K562 (cell line): ENCODE results near the gene TMEM108. TPM values are rescaled to one million over a fixed set of nuclear protein-coding genes. Genes with fewer than 3 reads are reported as not detected.

Experiments
- ATAC-seq: fragments of 200-7000 bp; cut with Tn5 transposase; 3 replicates; pipeline ENCODE4 v1.9.1; 2020; ENCODE audit warnings: moderate library complexity
- BruUV-seq: library from RNA; stranded (reverse); fragments of 400-500 nt; replicated peaks from 2 replicates; lab custom pipeline; 2021; lab: Mats Ljungman, UMichigan
- CTCF ChIA-PET: fragments of 300-600 bp; formaldehyde crosslinking; extraction: SDS; loops from one replicate; lab custom pipeline; 2021; ENCODE audit warnings: low intra/inter-chr PET ratio; lab: Yijun Ruan, JAX
- POLR2A ChIA-PET: fragments of 300-600, 350-650 bp; sonication (Branson Sonifier 250); formaldehyde crosslinking; extraction: SDS; loops from one replicate; lab custom pipeline; 2021; ENCODE audit warnings: antibody characterized with exemption, inconsistent platforms; lab: Yijun Ruan, JAX
- DNase-seq, 4 experiments: peaks; one replicate each; pipeline versions ENCODE4 v3.0.0 to v3.0.0-alpha.2; 2011 to 2018; ENCODE audit warnings: low spot score in 3 of 4, mixed read lengths in 3 of 4; ENCODE audit errors: extremely low read depth in 1 of 4
- FAIRE-seq: peaks from 2 replicates; lab custom pipeline; 2011; peaks lifted over from hg19 to GRCh38; lab: Jason Lieb, UNC
- H2AFZ ChIP-seq: 2 replicates; pipeline ENCODE4 v1.6.0; 2011; ENCODE audit warnings: low read depth, low read length, control low read depth, inconsistent platforms
- H3K27ac ChIP-seq: fragments of 200-600 bp; 3 replicates; pipeline ENCODE4 v1.8.0; 2011; ENCODE audit warnings: low read depth, mild to moderate bottlenecking, control low read depth, inconsistent platforms, low read length, moderate library complexity, mixed read lengths; ENCODE audit errors: extremely low read depth
- H3K27me3 ChIP-seq, 2 experiments: fragments of 300-600 bp in 1 of 2; 2 replicates in 1 of 2; 3 replicates in 1 of 2; pipeline versions ENCODE4 v1.6.0 to v1.8.0; 2011; ENCODE audit warnings: inconsistent platforms in 2 of 2, low read length in 2 of 2, mild to moderate bottlenecking in 1 of 2, mixed read lengths in 1 of 2, moderate library complexity in 1 of 2; ENCODE audit not compliant: control insufficient read depth in 2 of 2, insufficient read depth in 2 of 2
- H3K36me3 ChIP-seq: fragments of 300-600 bp; 3 replicates; pipeline ENCODE4 v1.8.0; 2011; ENCODE audit warnings: mild to moderate bottlenecking, low read length, inconsistent platforms; ENCODE audit not compliant: control insufficient read depth, insufficient read depth
- H3K4me1 ChIP-seq, 2 experiments: fragments of 200-600 bp in 1 of 2; replicated peaks in 1 of 2; 2 replicates in 1 of 2; 3 replicates in 1 of 2; pipeline versions ENCODE4 v1.5.1 to v1.8.0; 2011; ENCODE audit warnings: inconsistent platforms in 2 of 2, low read length in 2 of 2, mild to moderate bottlenecking in 1 of 2, mixed read lengths in 1 of 2, moderate library complexity in 1 of 2; ENCODE audit not compliant: control insufficient read depth in 2 of 2, insufficient read depth in 2 of 2
- H3K4me2 ChIP-seq: 2 replicates; pipeline ENCODE4 v1.6.1; 2011; ENCODE audit warnings: low read length, control low read depth, inconsistent platforms, mixed read lengths; ENCODE audit not compliant: insufficient read depth
- H3K4me3 ChIP-seq: fragments of 200-600 bp; sonication (generic), shearing (Covaris generic); 2 replicates; pipeline ENCODE4 v1.5.1; 2016; ENCODE audit warnings: control low read depth, inconsistent platforms
- H3K79me2 ChIP-seq: fragments of 200-600 bp; 3 replicates; pipeline ENCODE4 v1.8.0; 2011; ENCODE audit warnings: low read length, inconsistent platforms; ENCODE audit not compliant: control insufficient read depth, insufficient read depth
- H3K9ac ChIP-seq, 2 experiments: 2 replicates each; pipeline versions ENCODE4 v1.6.0 to v1.6.1; 2011; ENCODE audit warnings: low read depth in 2 of 2, low read length in 2 of 2, control low read depth in 1 of 2, inconsistent platforms in 1 of 2, mild to moderate bottlenecking in 1 of 2, mixed read lengths in 1 of 2; ENCODE audit not compliant: insufficient read depth in 1 of 2
- H3K9me1 ChIP-seq: one replicate; pipeline ENCODE4 v1.6.0; 2011; ENCODE audit warnings: inconsistent platforms, mild to moderate bottlenecking, low read length, moderate library complexity; ENCODE audit not compliant: control insufficient read depth, insufficient read depth
- H3K9me3 ChIP-seq: replicated peaks from 2 replicates; pipeline ENCODE4 v1.5.1; 2011; ENCODE audit warnings: low read depth, low read length, inconsistent platforms; ENCODE audit not compliant: control insufficient read depth, insufficient read depth
- H4K20me1 ChIP-seq: replicated peaks from 2 replicates; pipeline ENCODE4 v1.6.1; 2011; ENCODE audit warnings: low read length, inconsistent platforms, mixed read lengths; ENCODE audit not compliant: control insufficient read depth, insufficient read depth
- CBFB ChIP-seq: sonication (generic); formaldehyde crosslinking; IDR thresholded peaks from 2 replicates; pipeline ENCODE4 v1.4.0; 2020; ENCODE audit warnings: mild to moderate bottlenecking, missing genetic modification reagents
- CXXC5 ChIP-seq: fragments of 250-450 bp; sonication (Bioruptor Pico); IDR thresholded peaks from 2 replicates; pipeline ENCODE4 v1.8.0; 2022; ENCODE audit warnings: inconsistent platforms, mild to moderate bottlenecking, moderate library complexity
- FUS ChIP-seq: fragments of 200-400 bp; formaldehyde crosslinking; optimal IDR thresholded peaks from 2 replicates; pipeline ENCODE3; 2017; ENCODE audit warnings: low read depth, low read length
- HDAC8 ChIP-seq: fragments of 450-650 bp; IDR thresholded peaks from 2 replicates; pipeline ENCODE4 v1.6.1; 2016; ENCODE audit warnings: mild to moderate bottlenecking, missing genetic modification characterization, moderate library complexity, missing compliant biosample characterization
- HSF4 ChIP-seq: fragments of 250-450 bp; sonication (Bioruptor Pico); IDR thresholded peaks from 2 replicates; pipeline ENCODE4 v2.1.2; 2022; ENCODE audit warnings: mild to moderate bottlenecking, moderate library complexity, borderline replicate concordance
- JUN ChIP-seq, 2 experiments: sonication (generic) in 1 of 2; formaldehyde crosslinking in 1 of 2; IDR thresholded peaks; 2 replicates each; pipeline versions ENCODE4 v1.6.1 to v1.8.0; 2012 to 2022; ENCODE audit warnings: borderline replicate concordance in 2 of 2, mild to moderate bottlenecking in 2 of 2, improper control_type of control experiment in 1 of 2, low read depth in 1 of 2, low read length in 1 of 2, missing genetic modification reagents in 1 of 2
- MCM2 ChIP-seq: fragments of 450-650 bp; IDR thresholded peaks from 2 replicates; pipeline ENCODE4 v1.6.1; 2017; ENCODE audit warnings: low read depth, mild to moderate bottlenecking
- PTBP1 ChIP-seq: fragments of 200-400 bp; formaldehyde crosslinking; IDR thresholded peaks from 2 replicates; pipeline ENCODE4 v1.6.1; 2017; ENCODE audit warnings: low read depth, low read length
- SMARCE1 ChIP-seq: fragments of 450-650 bp; IDR thresholded peaks from 2 replicates; pipeline ENCODE4 v1.7.1; 2016; ENCODE audit warnings: mild to moderate bottlenecking
- STAT5A ChIP-seq: IDR thresholded peaks from 2 replicates; pipeline ENCODE4 v1.6.1; 2012; ENCODE audit warnings: low read length, inconsistent platforms, borderline replicate concordance
- ZFP1 ChIP-seq: fragments of 450-650 bp; formaldehyde crosslinking; IDR thresholded peaks from 2 replicates; pipeline ENCODE4 v1.4.0; 2020; ENCODE audit warnings: mild to moderate bottlenecking, mixed read lengths
- WGBS: fragments of 100-300 bp; shearing (Covaris generic); methylation state at CpG from one replicate; pipeline ENCODE4 v1.1.6; 2016; ENCODE audit warnings: low coverage, mixed read lengths; ENCODE audit not compliant: insufficient coverage; ENCODE audit errors: missing lambda C conversion rate; 5-methylcytosine and 5-hydroxymethylcytosine counted together
- in situ Hi-C: fragments of 300-500 bp; cut with MboI; formaldehyde crosslinking; loops from 4 replicates; pipeline ENCODE4 v1.15.0; 2018; ENCODE audit warnings: inconsistent platforms, mixed read lengths
- intact Hi-C: fragments of 100-400 bp; cut with micrococcal nuclease; formaldehyde crosslinking; loops from 2 replicates; pipeline ENCODE4 v1.14.2; 2022
- polyA plus RNA-seq, 8 experiments: library from polyadenylated mRNA; depleted of rRNA in 4 of 8; stranded (reverse) in 5 of 8; unstranded in 3 of 8; fragments of >200 nt; fragmentation: Nextera tagmentation in 2 of 8; fragmentation: Illumina TruSeq in 1 of 8; extraction: Ambion mirVana in 2 of 8; extraction: Trizol in 1 of 8; gene quantifications; 2 replicates each; pipeline versions ENCODE4 v1.2.1 to v1.2.3, GENCODE V29; 2011 to 2014; ENCODE audit warnings: inconsistent platforms in 1 of 8, missing spikeins in 1 of 8
- total RNA-seq, 7 experiments: library from RNA; depleted of rRNA in 6 of 7; stranded (reverse); fragments of >200 nt in 6 of 7; fragmentation: Illumina TruSeq in 2 of 7; extraction: Trizol in 2 of 7; gene quantifications; 2 replicates each; pipeline versions ENCODE4 v1.2.1 to v1.2.3, GENCODE V29; 2011 to 2021; ENCODE audit warnings: low replicate concordance in 1 of 7
- TF ChIP-seq, protein P1 (sequence below), 2 experiments: fragments of 450-650 bp in 1 of 2; sonication (generic) in 1 of 2; formaldehyde crosslinking in 1 of 2; IDR thresholded peaks in 1 of 2; conservative IDR thresholded peaks in 1 of 2; 2 replicates each; pipeline versions ENCODE4 v1.6.1 to v1.8.1; 2016 to 2023; ENCODE audit warnings: mild to moderate bottlenecking in 2 of 2, moderate library complexity in 2 of 2, inconsistent platforms in 1 of 2, missing genetic modification reagents in 1 of 2
- TF ChIP-seq, protein P2 (sequence below): fragments of 250-450 bp; sonication (Bioruptor Pico); IDR thresholded peaks from 2 replicates; pipeline ENCODE4 v1.4.0; 2020; ENCODE audit warnings: mild to moderate bottlenecking

The TMEM108 gene
- total and polyA plus RNA-seq, 9 of the 15 experiments (the other 6 are each of a cell fraction or from before 2014, with no cell fraction given), result 0.65 to 11.1 (median 3.4) TPM

- TF ChIP-seq, protein P1, sequence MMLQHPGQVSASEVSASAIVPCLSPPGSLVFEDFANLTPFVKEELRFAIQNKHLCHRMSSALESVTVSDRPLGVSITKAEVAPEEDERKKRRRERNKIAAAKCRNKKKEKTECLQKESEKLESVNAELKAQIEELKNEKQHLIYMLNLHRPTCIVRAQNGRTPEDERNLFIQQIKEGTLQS (IDR thresholded peaks at IDR 0.05), result peak; percentile 61; the same call in 1 of the 2 replicates
- TF ChIP-seq, protein P1 (CRISPR knock-in tag; conservative IDR thresholded peaks at IDR 0.05), result no peak
- TF ChIP-seq CXXC5, result peak; percentile 40; the same call in 1 of the 2 replicates
These were observed 121.6 kb downstream of the TMEM108 start (continued) for GRCh38 chr3:133159498-133160475.

GRCh38 chr3:133161656-133162055, 123.5 kb downstream of the TMEM108 start:
- no peak for ATAC-seq
- H3K27ac ChIP-seq, result no peak overlapping the region
- H3K79me2 ChIP-seq, result no peaks in the 10 kb centered on the region
- no peaks in the 10 kb centered on the region for H3K9me3 ChIP-seq
- intact Hi-C loops, result no loop called here
- no TSS peak for BruUV-seq
- no peak overlapping the region for H3K4me2 ChIP-seq
- TF ChIP-seq JUN (IDR thresholded peaks at IDR 0.05; ENCODE audit: borderline replicate concordance, low read depth, low read length), result no peak
- no peak for TF ChIP-seq JUN (CRISPR knock-in tag; IDR thresholded peaks at IDR 0.05; ENCODE audit: borderline replicate concordance)
- TF ChIP-seq STAT5A, result no peak
- no peak for TF ChIP-seq SMARCE1
- no peak for TF ChIP-seq ZFP1 (CRISPR knock-in tag)
- no peak for TF ChIP-seq MCM2
- no peak for TF ChIP-seq HSF4 (CRISPR knock-in tag)
- no peak for TF ChIP-seq HDAC8 (tag)
- no peak for TF ChIP-seq PTBP1
- TF ChIP-seq FUS, result no peak
- TF ChIP-seq, protein P2, sequence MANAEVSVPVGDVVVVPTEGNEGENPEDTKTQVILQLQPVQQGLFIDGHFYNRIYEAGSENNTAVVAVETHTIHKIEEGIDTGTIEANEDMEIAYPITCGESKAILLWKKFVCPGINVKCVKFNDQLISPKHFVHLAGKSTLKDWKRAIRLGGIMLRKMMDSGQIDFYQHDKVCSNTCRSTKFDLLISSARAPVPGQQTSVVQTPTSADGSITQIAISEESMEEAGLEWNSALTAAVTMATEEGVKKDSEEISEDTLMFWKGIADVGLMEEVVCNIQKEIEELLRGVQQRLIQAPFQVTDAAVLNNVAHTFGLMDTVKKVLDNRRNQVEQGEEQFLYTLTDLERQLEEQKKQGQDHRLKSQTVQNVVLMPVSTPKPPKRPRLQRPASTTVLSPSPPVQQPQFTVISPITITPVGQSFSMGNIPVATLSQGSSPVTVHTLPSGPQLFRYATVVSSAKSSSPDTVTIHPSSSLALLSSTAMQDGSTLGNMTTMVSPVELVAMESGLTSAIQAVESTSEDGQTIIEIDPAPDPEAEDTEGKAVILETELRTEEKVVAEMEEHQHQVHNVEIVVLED (CRISPR knock-in tag), result no peak
- TF ChIP-seq CBFB (CRISPR knock-in tag), result no peak
- TF ChIP-seq, all 486 proteins: peak for 0
- no peak for DNase-seq
- 54% methylated on average over 3 of the region's 3 CpGs for WGBS
- Histone ChIP-seq H2AFZ (no peak overlapping the region), H3K27me3 (no peaks in the 10 kb centered on the region), H3K4me3 (no peak overlapping the region), H3K9me1 (no peaks in the 10 kb centered on the region), H3K9ac (no peak overlapping the region), H3K36me3 (no peaks in the 10 kb centered on the region), H4K20me1 (no peaks in the 10 kb centered on the region), H3K4me1 (peaks cover 0 to 29% of the 10 kb centered on the region in 2 experiments; a peak in 3 of 5 replicates)
- FAIRE-seq, result no peak
- CTCF ChIA-PET, result no interaction called here
- in situ Hi-C loops, result loop anchor here (5.0 kb wide), 1 partner anchor 34 kb away; no protein-coding TSS in a partner anchor
- POLR2A ChIA-PET, result no interaction called here
